ENCODE data around the gene MYO1H. TPM values are rescaled to one million over a fixed set of nuclear protein-coding genes. Genes with fewer than 3 reads are reported as not detected.

MYO1H gene
- total RNA-seq, 2 experiments from 2014 or later, result 0.28 to 0.59 TPM

DNA sequence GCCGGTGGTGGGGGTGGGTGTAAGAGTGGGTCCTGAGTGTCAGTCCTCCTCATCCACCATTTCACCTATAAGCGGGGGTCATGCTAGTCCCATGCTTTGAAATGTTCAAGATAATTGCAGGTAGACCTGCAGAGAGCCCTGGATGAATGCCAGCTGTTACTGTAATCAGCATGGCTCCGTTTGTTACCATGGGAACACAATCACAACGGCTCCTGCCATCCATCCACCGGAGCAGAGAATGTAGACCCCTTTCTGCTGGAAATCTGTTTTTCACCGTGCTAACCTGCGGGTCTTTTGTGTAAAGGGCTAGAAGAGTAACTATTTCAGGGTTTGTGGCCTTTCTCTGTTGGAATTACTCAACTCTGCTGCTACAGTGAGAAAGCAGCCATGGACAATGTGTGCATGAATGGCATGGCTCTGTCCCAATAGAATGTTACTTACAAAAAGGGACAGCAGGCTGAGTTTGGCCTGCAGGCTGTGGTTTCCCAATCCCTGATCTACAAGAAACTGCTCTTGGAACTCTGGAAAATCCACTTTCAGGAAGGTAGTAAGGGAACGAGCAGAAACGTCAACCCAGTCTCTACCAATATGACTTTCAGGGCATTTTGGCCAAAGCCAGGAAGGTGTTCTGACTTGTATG is 93.3 kb downstream of the MYO1H start:
- H3K9me2 ChIP-seq (ENCODE audit: insufficient read depth, low read length), result no peaks in the 10 kb centered on the region
- H3K36me3 ChIP-seq (ENCODE audit: insufficient read depth, low read length), result 0 out of 2 replicates have a peak, but pooled peaks cover 6% of the 10 kb centered on the region
- no TSS peak for BruUV-seq (replicated peaks)
- no peaks in the 10 kb centered on the region for H3K4me1 ChIP-seq (ENCODE audit: insufficient read depth, low read length, poor library complexity, severe bottlenecking)
- no peak overlapping the region for H2AFZ ChIP-seq (ENCODE audit: low read length)
- H3K27ac ChIP-seq (ENCODE audit: low read depth, low read length, poor library complexity, severe bottlenecking), result no peak overlapping the region
- no peak overlapping the region for H3K4me2 ChIP-seq (ENCODE audit: low read length)
- no peak for DNase-seq (ENCODE audit: low spot score)
- no peaks in the 10 kb centered on the region for H4K20me1 ChIP-seq (ENCODE audit: insufficient read depth, low read length)
- intact Hi-C loops (cut with micrococcal nuclease; ENCODE audit: unreplicated experiment), result no loop called here
- H3K9me3 ChIP-seq (ENCODE audit: low read length), result no peaks in the 10 kb centered on the region
- TF ChIP-seq EZH2phosphoT487 (IDR thresholded peaks at IDR 0.05; ENCODE audit: borderline replicate concordance, low read depth, low read length), result no peak
- TF ChIP-seq, protein P1, sequence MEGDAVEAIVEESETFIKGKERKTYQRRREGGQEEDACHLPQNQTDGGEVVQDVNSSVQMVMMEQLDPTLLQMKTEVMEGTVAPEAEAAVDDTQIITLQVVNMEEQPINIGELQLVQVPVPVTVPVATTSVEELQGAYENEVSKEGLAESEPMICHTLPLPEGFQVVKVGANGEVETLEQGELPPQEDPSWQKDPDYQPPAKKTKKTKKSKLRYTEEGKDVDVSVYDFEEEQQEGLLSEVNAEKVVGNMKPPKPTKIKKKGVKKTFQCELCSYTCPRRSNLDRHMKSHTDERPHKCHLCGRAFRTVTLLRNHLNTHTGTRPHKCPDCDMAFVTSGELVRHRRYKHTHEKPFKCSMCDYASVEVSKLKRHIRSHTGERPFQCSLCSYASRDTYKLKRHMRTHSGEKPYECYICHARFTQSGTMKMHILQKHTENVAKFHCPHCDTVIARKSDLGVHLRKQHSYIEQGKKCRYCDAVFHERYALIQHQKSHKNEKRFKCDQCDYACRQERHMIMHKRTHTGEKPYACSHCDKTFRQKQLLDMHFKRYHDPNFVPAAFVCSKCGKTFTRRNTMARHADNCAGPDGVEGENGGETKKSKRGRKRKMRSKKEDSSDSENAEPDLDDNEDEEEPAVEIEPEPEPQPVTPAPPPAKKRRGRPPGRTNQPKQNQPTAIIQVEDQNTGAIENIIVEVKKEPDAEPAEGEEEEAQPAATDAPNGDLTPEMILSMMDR (conservative IDR thresholded peaks at IDR 0.05; ENCODE audit: low read length), result no peak
- H3K79me2 ChIP-seq (ENCODE audit: insufficient read depth, low read depth, low read length), result no peaks in the 10 kb centered on the region
- ChIA-PET POLR2A (no interaction called here), CTCF (ENCODE audit: unreplicated experiment) (no interaction called here)
- no peak overlapping the region for H3K4me3 ChIP-seq (ENCODE audit: low read depth, low read length, poor library complexity, severe bottlenecking)

DNA sequence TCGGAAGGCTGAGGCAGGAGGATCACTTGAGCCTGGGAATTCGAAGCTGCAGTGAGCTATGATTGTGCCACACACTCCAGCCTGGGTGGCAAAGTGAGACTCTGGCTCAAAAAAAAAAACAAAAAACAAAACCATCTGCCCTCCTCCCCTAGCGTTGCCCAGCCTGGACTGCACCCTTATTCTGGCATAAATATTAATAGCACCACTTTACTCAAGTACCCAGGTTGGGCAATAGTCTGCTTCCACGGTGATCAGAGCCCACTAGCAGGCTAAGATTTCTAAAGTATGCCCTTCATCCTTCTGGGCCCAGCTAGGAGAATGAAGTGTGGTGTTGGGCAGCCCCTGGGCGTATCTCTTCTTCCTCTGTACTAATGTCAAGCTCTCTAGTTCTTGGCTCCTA is 96.1 kb downstream of the MYO1H start:
- no peaks in the 10 kb centered on the region for H4K20me1 ChIP-seq (ENCODE audit: insufficient read depth, low read length)
- no peaks in the 10 kb centered on the region for H3K9me3 ChIP-seq (ENCODE audit: low read length)
- peaks cover 25% of the 10 kb centered on the region for H3K36me3 ChIP-seq (ENCODE audit: insufficient read depth, low read length)
- intact Hi-C loops (cut with micrococcal nuclease; ENCODE audit: unreplicated experiment), result no loop called here
- no peak overlapping the region for H2AFZ ChIP-seq (ENCODE audit: low read length)
- TF ChIP-seq, protein P1 (conservative IDR thresholded peaks at IDR 0.05; ENCODE audit: low read length), result no peak
- TF ChIP-seq EZH2phosphoT487 (IDR thresholded peaks at IDR 0.05; ENCODE audit: borderline replicate concordance, low read depth, low read length), result no peak
- no peak for DNase-seq (ENCODE audit: low spot score)
- no peak overlapping the region for H3K4me2 ChIP-seq (ENCODE audit: low read length)
- no TSS peak for BruUV-seq (replicated peaks)
- CTCF ChIA-PET (ENCODE audit: unreplicated experiment), result no interaction called here
- no peak overlapping the region for H3K4me3 ChIP-seq (ENCODE audit: low read depth, low read length, poor library complexity, severe bottlenecking)
- POLR2A ChIA-PET, result interaction anchor here (0.6 kb wide), 1 partner anchor 10 kb away, joined by 4 read pairs; no protein-coding TSS in a partner anchor
- no peaks in the 10 kb centered on the region for H3K9me2 ChIP-seq (ENCODE audit: insufficient read depth, low read length)
- no peaks in the 10 kb centered on the region for H3K4me1 ChIP-seq (ENCODE audit: insufficient read depth, low read length, poor library complexity, severe bottlenecking)
- no peaks in the 10 kb centered on the region for H3K79me2 ChIP-seq (ENCODE audit: insufficient read depth, low read depth, low read length)
- no peak overlapping the region for H3K27ac ChIP-seq (ENCODE audit: low read depth, low read length, poor library complexity, severe bottlenecking)

DNA sequence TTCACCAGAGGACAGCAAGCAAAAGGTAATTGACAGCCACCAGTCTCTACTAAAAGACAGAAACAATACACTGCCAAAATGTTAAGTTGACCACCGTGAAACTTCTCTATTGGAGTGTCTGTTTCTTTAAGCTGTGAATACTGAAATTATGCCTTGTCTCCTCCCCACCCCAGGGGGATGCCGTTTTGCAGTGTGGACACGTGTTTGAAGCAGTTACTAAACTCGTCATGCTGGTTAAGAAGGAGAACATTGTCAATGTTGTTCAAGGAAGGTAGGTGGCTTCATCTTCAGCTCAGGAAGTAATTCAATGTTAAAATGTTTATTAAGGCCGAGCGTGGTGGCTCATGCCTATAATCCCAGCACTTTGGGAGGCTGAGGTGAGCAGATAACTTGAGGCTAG is 96.6 kb downstream of the MYO1H start:
- no peak overlapping the region for H3K4me3 ChIP-seq (ENCODE audit: low read depth, low read length, poor library complexity, severe bottlenecking)
- TF ChIP-seq EZH2phosphoT487 (IDR thresholded peaks at IDR 0.05; ENCODE audit: borderline replicate concordance, low read depth, low read length), result no peak
- TF ChIP-seq, protein P1 (conservative IDR thresholded peaks at IDR 0.05; ENCODE audit: low read length), result no peak
- no peaks in the 10 kb centered on the region for H3K4me1 ChIP-seq (ENCODE audit: insufficient read depth, low read length, poor library complexity, severe bottlenecking)
- H3K27ac ChIP-seq (ENCODE audit: low read depth, low read length, poor library complexity, severe bottlenecking), result no peak overlapping the region
- ChIA-PET CTCF (ENCODE audit: unreplicated experiment) (no interaction called here), POLR2A (interaction anchor here (0.6 kb wide), 1 partner anchor 9 kb away, joined by 4 read pairs; no protein-coding TSS in a partner anchor)
- no peak overlapping the region for H2AFZ ChIP-seq (ENCODE audit: low read length)
- H3K79me2 ChIP-seq (ENCODE audit: insufficient read depth, low read depth, low read length), result no peaks in the 10 kb centered on the region
- peaks cover 27% of the 10 kb centered on the region for H3K36me3 ChIP-seq (ENCODE audit: insufficient read depth, low read length)
- no peak for DNase-seq (ENCODE audit: low spot score)
- no peaks in the 10 kb centered on the region for H3K9me3 ChIP-seq (ENCODE audit: low read length)
- H4K20me1 ChIP-seq (ENCODE audit: insufficient read depth, low read length), result no peaks in the 10 kb centered on the region
- intact Hi-C loops (cut with micrococcal nuclease; ENCODE audit: unreplicated experiment), result no loop called here
- BruUV-seq (replicated peaks), result no TSS peak
- H3K9me2 ChIP-seq (ENCODE audit: insufficient read depth, low read length), result no peaks in the 10 kb centered on the region
- no peak overlapping the region for H3K4me2 ChIP-seq (ENCODE audit: low read length)

Data from OCI-LY7 (cell line).